Fibroblast of pulmonary artery (primary cell): ENCODE measurements around the gene NUP214.

Experiments
- DNase-seq: peaks from one replicate; pipeline ENCODE4 v3.0.0-alpha.2; 2010; ENCODE audit warnings: low read depth
- H3K4me3 ChIP-seq: replicated peaks from 2 replicates; pipeline ENCODE4 v1.5.1; 2011; ENCODE audit warnings: low read depth, mild to moderate bottlenecking, control low read depth, low read length, moderate library complexity
- CTCF ChIP-seq: IDR thresholded peaks from 2 replicates; pipeline ENCODE4 v1.5.1; 2011; ENCODE audit warnings: mild to moderate bottlenecking, control low read depth, low read length, inconsistent platforms; ENCODE audit errors: missing control alignments

The NUP214 gene

DNA sequence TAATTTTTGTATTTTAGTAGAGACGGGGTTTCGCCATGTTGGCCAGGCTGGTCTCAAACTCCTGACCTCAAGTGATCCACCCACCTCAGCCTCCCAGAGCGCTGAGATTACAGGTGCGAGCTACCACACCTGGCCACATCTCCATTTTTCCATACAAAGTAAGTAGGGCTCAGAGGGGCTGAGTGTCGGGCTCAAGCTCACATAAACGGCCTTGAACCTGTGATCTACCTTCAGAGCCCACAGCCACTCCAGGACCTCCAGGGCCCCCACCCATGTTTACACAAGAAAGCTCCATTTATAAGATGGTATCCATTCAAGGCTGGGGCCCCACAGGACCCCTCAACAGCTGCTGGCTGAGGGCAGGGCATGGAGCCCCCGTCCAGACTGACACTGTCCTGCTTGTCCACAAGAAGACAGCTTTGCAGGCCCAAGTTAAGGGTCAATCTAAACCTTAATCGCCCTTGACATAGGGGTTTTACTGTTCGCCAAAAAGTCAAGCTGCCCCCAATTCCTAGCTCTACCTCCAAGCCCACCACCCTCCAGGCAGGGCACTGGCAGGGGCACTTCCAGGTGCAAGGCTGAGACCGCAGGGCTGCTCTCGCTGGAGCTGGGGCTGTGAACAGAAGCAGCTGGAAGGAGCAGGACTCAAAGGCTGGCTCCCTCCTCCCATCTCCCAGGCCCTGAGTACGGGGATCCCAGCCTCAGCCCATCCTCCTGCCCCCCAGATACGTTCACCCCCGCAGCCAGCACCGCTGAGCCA is 132.1 kb downstream of the NUP214 start:
- no peak overlapping the region for H3K4me3 ChIP-seq
- DNase-seq, result no peak
- no peak for TF ChIP-seq CTCF

DNA sequence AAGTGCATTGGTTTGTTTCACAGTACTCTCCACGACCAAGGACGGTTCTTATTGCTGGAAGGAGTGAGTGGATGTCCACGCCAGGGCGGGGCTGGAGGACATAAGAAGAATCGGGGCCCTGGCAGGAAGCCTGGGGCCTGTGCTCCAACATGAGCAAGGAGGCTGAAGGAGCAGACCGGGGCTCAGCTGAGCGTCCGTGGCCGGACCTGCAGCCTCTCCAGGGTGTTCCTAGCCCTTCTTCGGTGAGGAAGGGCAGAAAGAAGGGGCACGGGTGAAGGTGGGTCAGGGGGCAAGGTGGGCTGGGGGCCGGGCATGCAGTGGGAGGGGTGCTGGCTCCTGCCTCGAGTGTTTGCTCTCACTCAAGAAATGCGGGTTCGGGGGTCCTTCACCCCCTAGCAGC is 132.8 kb downstream of the NUP214 start:
- DNase-seq, result no peak
- no peak for TF ChIP-seq CTCF
- no peak overlapping the region for H3K4me3 ChIP-seq

GRCh38 chr9:131258698-131259431 is 133.5 kb downstream of the NUP214 start:
- no peak for TF ChIP-seq CTCF
- no peak for DNase-seq
- no peak overlapping the region for H3K4me3 ChIP-seq

DNA sequence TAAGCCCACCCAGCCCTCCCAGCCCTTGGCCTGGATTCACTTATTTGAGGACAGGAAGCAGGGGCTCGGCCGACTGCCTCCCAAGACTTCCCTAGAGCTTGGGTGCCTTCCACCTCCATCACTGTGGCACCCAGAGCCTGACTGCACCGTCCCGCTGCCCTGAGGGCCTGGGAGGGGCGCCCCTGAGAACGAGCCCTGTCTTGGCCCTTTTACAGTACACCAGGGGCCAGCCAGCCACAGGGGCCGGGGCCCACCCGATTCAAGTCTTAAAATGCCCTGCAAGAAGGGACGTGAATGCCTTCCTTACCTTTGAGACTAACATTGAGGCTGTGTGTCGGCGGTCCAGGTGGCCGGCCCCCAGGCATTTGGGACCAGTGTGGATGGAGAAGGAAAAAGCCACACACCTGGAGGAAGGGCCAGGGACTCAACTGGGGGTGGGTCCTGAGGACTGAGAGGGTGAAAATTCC is 134.1 kb downstream of the NUP214 start:
- no peak overlapping the region for H3K4me3 ChIP-seq
- no peak for DNase-seq
- no peak for TF ChIP-seq CTCF

DNA sequence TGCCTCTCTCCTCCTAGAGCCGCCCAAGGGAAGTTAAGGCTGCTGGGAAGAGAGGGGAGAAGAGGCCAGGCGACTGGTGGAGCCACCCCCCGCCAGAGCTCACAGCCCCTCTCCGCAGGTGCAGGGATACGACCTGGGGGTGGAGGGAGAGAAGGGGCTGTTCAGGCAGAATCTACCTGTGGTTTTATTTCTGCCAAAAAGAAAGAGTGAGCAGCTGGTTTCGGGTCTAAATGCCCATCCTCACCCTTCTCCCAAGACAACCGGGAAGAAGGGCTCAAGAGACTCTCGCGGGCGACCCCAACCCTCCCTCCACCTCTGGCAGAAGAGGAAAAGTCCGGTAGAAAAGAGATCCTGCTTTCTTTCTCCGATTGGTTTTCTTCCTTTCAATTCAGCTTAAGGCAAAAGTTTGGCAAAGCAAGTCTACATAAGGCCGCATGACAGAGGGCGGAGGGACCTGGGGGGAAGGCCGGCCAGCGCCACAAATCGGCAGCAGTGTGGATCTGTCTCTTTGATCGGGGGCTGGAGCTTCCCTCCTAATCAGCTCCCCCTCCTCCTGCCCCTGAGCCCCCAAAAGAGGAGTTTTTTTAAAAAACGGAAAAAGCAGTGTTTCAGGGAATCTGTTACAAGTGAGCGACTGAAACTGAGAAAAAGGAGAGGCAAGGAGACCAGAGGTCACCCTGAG is 134.7 kb downstream of the NUP214 start:
- no peak for TF ChIP-seq CTCF
- no peak for DNase-seq
- H3K4me3 ChIP-seq, result no peak overlapping the region

- no peak for DNase-seq
- no peak for TF ChIP-seq CTCF
- no peak overlapping the region for H3K4me3 ChIP-seq
These were observed 135.5 kb downstream of the NUP214 start for GRCh38 chr9:131260751-131261452.
